GM18873 (cell line): Measurements from ENCODE around the gene PRAC2.

ENCODE experiments used
- ATAC-seq: cut with Tn5 transposase; IDR thresholded peaks from one replicate; pipeline ENCODE4 v1.9.1; 2021; ENCODE audit warnings: mild to moderate bottlenecking, moderate library complexity, moderate number of reproducible peaks; ENCODE audit not compliant: unreplicated experiment, low FRiP score

PRAC2 gene

GRCh38 chr17:48719642-48720265 lies 3.2 kb upstream of the PRAC2 start:
- no peak for ATAC-seq

- no peak for ATAC-seq
Measured at GRCh38 chr17:48720266-48721008, 2.5 kb upstream of the PRAC2 start.

- no peak for ATAC-seq
Measured at GRCh38 chr17:48721009-48721402, 2.0 kb upstream of the PRAC2 start.

- no peak for ATAC-seq
Measured at GRCh38 chr17:48722201-48722907, 631 bp upstream of the PRAC2 start, which contains the start of gene PRAC1. TSS of gene PRAC1 (minus strand) at chr17:48722518. CDS start at chr17:48722392, 126 bp downstream.

- ATAC-seq = no peak
Measured at GRCh38 chr17:48723423-48724250, 652 bp downstream of the PRAC2 start.

GRCh38 chr17:48724251-48725003 lies 1.4 kb downstream of the PRAC2 start:
- no peak for ATAC-seq

- no peak for ATAC-seq
Measured at GRCh38 chr17:48725004-48725287, 2.0 kb downstream of the PRAC2 start.

GRCh38 chr17:48725288-48726064 lies 2.5 kb downstream of the PRAC2 start:
- ATAC-seq = no peak

GRCh38 chr17:48726114-48726915 lies 3.3 kb downstream of the PRAC2 start:
- no peak for ATAC-seq

- no peak for ATAC-seq
Measured at GRCh38 chr17:48726916-48727286, 3.9 kb downstream of the PRAC2 start.

- ATAC-seq = no peak
Measured at GRCh38 chr17:48727415-48728175, 4.6 kb downstream of the PRAC2 start.

- no peak for ATAC-seq
Measured at GRCh38 chr17:48728232-48729231, 5.5 kb downstream of the PRAC2 start, which contains the start of gene HOXB13. TSS of gene HOXB13 (minus strand) at chr17:48728750. CDS start at chr17:48728593, 157 bp downstream.

GRCh38 chr17:48729335-48730239 lies 6.6 kb downstream of the PRAC2 start:
- no peak for ATAC-seq

- no peak for ATAC-seq
Measured at GRCh38 chr17:48730240-48730550, 7.2 kb downstream of the PRAC2 start.

- no peak for ATAC-seq
Measured at GRCh38 chr17:48731355-48731754, 8.4 kb downstream of the PRAC2 start.
